CD4-positive, alpha-beta T cell treated with Interferon gamma for 1 hour (primary cell): Measurements from ENCODE around the gene MTF1.

Source experiments
- DNase-seq: peaks from one replicate; pipeline ENCODE4 v3.0.0-alpha.2; 2020

MTF1 gene

DNA sequence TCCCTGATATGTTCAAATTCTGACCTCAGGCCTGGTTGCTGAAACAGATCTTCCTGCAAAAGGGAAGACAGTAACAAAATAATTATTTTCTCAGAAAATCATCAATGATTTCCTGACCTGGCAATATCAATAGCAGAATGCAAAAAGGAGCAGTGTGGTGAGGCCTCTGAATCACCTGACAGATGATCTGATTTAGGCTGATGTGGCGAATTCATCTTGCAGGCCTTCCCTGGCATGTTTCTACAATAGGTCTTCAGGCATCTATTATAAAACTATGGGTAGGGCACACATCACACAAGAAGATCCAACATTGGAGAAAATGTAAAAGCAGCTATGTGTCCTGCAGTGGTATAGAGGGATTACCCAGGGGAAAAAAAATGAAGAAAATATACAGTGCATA is 7.1 kb upstream of the MTF1 start:
- DNase-seq = no peak

DNA sequence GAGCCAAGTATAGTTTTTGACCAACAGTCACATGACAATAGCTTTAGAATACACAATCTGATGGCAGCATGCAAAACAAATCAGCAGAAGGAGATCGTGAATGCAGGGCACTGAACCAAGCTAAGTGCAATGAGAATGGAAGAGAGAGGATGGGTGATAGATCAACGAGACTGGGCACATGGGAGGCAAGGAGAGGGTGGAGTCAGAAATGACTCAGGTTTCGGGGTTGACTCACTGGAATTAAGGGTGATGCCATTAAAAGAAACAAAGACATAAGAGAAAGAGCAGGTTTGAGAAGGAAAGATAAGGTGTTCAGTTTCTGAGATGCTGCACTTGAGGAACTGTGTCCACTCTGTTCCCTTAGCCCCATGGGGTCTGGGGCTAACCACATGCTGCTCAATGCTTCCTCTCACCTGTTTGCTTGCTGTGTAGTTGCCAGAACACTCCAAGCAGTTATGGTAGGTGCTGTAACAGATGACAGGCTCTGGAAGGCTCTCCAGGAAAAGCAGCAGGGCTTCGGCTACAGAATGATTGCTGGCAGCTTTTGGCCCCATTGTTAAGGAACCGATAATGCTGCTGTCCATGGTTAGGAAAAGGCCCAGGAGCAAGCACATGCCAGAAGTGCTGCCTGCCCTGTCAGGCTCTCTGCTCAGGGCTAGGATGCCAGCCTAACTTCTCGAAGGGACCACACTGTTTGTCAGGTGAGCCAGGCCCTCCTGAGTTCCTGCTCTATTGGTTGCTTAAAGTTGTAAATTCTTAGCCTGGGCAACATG is 6.1 kb upstream of the MTF1 start:
- no peak for DNase-seq

DNA sequence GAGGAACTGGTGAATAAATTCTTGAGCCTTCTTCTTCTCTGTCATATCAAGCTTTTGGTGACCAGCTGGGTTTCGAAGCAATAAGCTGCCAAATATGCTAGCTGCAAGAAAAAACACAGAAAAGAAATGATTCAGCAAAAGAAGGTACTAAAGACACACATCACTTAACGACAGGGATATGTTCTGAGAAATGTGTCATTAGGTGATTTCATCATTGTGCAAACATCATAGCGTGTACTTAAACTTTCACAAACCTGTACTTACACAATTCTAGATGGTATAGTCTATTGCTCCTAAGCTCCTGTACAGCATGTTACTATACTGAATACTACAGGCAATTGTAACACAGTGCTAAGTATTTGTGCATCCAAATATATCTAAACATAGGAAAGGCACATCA is 2.9 kb upstream of the MTF1 start:
- DNase-seq = no peak

DNA sequence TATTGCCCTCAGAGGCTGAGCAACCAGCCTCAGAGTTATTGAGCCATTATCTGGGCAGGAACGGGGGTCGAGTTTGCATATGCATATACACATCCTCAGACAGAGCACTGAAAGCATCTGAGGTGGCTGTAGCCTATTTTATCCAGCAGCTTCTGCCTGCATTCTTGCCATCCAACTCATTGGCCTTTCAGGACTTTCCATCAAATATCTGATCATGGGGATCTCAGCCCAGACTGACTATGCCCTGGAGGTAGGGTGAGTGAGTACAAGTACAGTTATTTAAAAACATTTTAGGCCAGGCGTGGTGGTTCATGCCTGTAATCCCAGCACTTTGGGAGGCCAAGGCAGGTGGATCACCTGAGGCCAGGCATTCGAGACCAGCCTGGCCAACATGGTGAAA is 1.8 kb upstream of the MTF1 start:
- no peak for DNase-seq

DNA sequence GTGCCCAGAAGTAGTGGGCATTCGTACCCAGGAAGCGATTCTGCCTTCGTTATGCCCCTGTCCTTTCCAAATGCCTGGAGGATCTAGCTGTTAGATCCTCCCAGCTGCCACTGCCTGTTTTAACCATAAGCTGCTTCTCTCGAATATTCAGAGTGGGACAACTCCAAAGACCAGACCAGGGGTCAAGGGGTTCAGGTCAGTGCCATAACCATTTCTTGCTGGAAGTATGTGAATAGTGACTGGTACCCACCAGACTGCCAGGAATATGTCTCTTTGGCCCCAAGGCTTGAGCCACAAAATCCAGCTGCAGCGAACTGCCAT is 914 bp upstream of the MTF1 start:
- no peak for DNase-seq

DNA sequence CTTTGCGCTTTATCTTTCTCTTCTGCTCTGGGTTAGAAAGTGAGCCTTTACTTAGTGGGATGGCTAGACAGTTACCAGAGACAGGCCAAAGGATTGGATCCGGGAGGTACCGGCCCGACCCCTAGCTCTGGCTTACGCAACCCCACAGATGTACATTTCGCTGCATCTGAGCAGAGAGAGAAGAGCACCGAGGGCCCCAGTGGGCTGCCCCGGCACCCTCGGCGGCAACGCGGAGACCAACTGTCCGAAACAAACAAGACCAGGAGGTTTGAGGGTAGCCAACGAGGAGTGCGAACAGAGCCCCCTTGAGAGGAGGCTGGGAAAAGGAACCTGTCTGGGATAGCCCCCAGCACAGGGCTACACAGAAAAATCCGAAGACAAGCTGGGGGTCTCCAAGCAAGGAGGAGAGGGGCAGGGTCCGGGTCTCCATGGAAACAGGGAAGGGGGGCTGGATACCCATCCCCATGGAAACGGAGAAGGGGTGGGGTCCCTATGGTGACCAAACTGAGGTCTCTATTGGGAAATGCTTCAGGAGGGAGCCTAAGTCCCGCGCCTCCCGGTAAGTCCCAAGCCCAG is 373 bp downstream of the MTF1 start:
- DNase-seq = peak; percentile 11

DNA sequence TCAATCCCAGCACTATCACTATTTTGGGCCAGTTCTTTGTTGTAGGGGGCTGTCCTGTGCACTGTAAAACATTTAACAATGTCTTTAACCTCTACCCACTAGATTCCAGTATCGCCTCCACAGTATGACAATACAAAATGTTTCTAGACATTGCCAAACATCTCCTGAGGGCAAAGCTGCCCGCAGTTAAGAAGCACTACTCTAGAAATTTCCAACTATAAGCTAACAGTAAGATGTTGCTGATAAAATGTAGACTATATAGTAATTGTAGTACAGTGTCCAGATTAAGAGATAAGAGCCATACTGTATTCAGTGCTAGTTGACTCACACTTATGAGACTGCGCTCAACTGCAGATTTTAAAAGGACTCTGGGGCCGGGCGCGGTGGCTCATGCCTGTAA is 5.0 kb downstream of the MTF1 start:
- no peak for DNase-seq

DNA sequence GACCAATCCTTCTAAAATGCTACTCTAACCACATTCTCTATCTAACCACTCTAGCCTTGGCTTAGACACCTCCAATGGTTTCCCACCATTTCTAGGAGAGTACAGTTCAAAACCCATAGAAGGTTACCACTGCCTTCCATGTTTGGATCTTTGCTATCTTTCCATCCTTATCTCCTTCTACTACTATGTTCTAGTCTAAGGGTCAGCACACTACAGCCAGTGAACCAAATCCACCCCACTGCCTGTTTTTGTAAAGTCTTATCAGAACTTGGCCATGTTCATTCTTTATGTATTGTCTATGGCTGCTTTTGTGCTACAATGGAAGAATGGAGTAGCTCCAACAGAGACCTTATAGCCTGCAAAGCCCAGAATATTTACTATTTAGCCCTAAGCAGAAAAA is 6.2 kb downstream of the MTF1 start:
- DNase-seq = no peak

DNA sequence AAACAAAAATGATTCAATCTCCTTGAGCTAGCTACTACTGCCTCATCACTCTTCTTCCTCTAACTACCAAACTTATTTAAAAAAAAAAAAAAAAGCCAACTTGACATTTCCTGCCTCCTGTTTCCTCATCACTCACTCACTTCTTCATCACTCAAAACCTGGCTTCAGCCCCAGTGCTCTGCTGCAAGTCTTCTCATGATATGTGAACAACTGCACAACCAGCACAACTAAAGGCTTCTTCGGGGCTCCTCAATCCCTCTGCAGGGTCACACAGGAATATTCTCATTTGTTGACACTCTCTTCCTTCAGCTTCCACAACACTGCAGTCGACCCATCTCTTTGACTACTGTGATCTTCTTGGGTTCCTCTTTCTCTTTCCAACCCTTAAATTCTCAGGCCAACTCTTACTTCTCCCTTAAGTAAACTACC is 7.6 kb downstream of the MTF1 start:
- DNase-seq = no peak

DNA sequence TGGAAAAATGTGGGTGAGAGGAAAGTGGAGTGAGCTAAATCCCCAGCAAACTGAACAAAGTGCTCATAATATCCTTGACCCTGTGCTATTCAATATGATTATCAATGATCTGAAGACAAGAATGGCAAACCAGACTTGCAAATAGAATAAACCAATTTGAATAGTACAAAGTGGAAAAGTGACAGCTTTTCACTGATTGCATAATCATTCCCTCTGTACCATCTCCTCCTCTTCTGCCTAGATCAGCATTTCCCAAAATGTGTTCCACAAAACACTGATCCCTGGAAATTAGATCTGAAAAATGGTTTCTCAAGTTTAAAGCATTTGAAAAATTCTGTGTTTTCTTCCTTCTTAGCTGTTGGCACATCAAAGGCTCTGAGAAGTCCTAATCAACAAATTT is 8.1 kb downstream of the MTF1 start:
- no peak for DNase-seq

DNA sequence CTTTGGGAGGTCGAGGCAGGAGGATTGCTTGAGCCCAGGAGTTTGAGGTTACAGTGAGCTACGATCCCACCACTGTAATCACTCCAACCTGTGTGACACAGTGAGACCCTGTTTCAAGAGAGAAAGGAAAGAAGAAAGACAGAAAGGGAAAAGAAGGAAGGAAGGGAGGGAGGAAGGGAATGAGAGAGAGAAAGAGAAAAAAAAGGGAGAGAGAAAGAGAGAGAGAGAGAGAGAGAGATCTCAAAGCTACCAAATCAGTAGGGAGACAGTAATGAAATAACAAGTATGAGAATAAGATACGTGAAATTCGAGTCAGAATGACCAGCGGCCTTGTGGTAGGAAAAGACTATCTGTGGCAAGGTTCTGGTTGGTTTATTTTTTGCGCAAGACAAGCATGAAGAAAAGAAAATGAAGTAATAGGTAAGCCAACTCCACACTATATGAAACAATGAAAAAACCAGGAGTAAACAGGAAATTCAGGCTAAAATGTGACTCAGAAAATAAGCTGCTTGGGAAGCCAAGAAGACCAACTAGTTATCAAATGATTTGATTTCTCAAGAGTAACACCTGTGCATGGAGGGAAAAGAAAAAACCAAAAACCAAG is 8.9 kb downstream of the MTF1 start:
- no peak for DNase-seq

DNA sequence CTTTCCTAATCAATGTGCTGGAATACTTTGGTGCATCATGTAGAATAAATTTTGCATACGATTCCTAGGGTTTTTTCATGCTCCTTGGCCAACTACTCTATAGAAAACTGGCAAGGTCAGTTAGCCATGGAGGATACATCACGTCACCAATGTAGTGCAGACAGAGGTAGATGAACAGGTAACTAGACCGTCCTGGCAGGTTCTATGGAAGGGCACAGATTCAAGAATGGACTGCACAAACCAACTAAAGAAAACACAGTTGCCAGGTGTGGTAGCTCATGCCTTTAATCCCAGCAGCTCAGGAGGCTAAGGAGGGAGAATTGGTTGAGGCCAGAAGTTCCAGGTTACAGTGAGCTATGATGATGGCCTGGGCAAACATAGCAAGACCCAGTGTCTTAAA is 9.9 kb downstream of the MTF1 start:
- no peak for DNase-seq

DNA sequence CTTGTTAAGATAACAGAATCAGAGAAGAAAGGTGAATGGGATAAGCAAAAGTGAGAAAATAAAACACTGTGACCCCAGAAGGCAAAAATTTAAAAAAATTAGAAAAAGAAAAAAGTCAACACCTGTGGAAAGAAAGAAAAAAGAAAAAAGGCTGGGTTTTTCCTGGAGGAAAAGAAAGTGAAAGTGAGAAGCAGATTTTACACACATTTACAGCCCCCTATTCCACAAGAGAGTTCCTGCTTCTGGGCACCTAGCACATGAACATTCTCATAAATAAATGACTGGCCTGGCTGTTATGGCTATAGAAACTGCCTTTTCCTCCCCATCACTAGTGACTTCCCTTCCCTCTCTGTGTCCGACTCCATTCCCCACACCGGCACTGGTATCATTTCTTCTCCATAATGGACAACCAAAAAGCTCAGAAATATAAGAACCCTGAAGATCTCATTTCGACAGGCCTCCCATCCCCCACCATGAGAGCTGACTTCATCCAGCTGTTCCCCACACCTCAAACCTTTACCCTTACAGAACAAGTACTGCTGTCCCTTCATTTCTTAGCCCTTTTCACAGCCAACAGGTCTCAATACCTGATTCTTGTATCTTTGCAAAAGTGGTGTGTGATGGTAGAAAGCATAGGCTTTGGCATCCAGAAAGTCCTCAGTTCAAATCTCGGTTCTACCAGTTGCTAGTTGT is 12.6 kb downstream of the MTF1 start:
- DNase-seq = no peak

DNA sequence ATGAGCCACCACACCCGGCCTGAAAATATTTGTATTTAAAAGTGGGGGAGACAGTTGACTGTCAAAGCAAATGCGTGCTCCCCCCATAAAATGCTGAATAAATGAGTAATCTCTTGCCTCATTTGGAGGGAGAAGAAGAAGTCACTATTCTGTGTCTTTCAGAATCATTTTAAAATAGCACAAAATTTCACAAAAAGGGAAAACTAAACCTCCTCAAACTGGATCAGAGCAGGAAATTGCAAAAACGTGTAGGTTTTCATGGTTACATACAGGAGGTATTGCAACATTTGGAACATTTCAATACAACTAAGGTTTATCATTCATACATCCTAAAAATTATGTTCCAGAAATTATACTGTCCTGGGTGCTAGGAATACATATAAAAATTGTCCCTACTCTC is 13.6 kb downstream of the MTF1 start:
- no peak for DNase-seq

DNA sequence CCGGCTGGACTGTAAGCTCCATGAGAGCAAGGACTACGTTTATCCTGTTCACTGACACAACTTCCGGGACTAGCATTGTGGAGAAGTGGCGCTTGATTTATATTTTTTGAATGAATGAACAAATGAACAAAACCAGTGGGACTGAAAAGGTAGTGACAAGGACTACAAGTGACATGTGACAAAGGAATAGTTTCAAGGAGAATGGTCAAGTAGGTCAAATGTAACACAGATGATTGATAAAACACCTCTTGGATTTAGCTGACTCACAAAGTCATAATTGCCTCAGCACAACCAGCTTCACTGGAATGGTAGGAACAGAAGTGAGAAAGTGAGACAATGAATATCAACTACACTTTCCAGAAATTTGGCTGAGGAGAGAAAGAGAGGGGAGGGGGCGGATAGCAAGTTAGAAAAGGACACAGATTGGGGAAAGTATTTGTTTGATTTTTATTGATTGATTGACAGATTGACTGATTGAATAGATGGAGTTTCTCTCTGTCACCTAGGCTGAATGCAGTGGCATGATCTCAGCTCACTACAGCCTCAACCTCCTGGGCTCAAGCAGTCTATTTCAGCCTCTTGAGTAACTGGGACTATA is 14.2 kb downstream of the MTF1 start:
- no peak for DNase-seq

DNA sequence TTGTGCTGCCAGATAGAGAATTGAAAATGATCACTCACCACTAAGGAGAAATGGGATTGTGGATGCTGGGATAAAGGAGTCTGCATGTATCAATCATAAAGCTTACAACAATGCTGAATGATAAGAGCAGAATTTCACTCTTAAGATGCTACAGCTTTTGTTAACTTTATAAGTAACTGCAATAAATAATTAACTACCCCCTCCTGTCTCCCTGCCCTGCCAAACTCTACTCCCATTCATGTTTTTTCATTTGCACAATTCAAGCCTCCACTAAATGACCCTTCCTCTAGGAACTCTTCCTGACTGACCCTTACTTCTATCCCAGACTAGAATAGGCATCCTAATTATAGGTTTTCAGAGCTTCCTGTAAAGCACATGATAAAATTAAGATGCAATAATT is 14.9 kb downstream of the MTF1 start:
- no peak for DNase-seq

DNA sequence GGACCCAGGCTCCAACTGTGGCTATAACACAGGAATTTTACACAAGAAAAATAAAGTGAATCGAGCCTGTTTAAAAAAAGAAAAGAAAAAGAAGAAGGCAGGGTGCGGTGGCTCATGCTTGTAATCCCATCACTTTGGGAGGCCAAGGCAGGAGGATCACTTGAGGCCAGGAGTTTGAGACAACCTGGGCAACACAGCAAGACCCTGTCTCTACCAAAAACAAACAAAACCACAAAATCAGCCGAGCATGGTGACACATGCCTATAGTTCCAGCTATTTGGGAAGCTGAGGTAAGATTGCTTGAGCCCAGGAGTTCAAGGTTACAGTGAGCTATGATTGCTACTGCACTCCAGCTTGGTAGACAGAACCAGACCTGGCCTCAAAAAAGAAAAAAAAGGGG is 17.7 kb downstream of the MTF1 start:
- DNase-seq = no peak

DNA sequence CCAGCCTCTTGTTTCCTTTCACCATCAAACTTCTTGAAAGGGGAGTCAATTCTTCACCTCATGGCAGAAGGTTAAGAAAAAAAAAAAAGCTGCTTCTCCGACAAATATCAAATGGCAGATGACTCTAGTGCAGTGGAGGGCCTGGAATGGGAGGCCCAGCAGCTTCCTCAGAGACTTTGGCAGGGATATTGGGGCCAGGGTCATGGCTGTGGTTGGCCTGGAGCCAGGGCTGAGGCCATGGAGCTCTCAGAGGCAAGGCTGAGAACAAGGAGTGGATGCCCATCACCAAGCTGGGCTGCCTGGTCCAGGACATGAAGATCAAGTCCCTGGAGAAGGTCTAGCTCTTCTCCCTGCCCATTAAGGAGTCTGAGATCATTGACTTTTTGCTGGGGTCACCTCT is 18.7 kb downstream of the MTF1 start:
- no peak for DNase-seq

DNA sequence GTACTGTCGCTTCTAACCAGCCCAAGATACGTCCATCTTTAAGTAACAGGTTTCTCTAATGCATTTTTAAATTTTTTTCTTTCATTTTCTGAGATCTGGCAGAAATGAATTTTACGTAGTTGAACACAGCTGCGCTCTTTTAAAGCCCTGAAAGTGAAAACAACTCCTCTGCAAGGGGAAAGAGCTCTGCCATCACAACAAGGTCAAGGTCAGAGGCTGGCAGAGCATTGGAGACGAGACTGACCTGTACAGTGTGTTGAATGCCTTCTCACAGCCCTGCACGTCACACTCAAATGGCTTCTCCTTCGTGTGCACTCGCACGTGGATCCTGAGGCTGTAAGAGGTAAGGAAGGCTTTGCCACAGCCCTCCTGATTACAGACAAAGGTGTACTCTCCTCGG is 19.7 kb downstream of the MTF1 start:
- no peak for DNase-seq

DNA sequence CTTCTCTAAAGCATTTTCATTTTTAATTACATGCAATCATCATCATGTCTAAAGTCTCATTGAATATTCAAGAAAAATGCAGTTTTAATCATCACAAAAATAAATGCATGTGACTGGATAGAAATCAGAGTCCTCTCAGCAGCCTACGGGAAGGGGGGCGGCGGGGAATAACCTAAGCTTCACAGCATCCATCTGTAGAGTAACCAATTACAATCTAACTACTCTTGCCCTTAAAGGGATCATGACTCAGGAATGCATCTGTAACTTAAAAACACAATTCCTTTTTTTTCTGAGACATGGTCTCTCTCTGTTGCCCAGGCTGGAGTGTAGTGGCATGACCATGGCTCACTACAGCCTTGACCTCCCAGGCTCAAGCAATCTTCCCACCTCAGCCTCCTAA is 22.6 kb downstream of the MTF1 start:
- DNase-seq = no peak

DNA sequence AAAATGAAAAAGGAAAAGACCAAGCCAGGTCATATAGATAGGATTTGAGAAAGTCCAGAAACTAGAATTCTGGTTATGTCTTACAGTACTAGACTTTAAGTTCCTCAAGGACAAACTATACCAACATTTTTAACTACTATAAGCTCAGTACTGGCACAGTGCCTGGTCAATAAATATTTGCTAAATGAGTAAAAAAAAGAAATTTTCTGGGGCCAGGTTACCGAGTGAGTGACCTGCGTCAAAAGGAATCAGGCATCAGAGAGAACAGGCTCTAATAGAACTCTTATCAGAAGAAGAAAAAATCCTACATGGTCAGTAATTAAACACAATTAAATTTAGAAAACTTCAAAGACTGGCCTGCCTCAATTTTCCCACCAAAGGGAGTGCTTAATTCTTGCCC is 27.6 kb downstream of the MTF1 start:
- no peak for DNase-seq

DNA sequence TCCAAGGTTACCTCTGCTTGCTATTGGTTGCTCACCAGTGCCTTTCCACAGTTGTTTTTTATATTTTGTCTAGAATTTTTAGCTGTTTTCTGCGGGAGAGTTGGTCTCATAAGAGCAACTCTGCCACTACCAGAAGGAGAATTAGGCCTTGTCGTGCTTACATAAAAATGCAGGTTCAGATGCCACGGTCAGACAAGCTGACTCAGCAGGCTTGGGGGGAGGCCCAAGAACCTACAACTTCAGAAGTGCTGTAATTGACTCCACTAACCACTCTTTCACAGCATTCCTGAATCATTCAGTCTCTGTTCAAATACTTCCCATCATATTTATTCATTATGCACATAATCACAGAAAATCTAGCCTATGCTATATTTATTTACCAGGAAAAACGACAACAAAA is 28.3 kb downstream of the MTF1 start:
- DNase-seq = no peak

DNA sequence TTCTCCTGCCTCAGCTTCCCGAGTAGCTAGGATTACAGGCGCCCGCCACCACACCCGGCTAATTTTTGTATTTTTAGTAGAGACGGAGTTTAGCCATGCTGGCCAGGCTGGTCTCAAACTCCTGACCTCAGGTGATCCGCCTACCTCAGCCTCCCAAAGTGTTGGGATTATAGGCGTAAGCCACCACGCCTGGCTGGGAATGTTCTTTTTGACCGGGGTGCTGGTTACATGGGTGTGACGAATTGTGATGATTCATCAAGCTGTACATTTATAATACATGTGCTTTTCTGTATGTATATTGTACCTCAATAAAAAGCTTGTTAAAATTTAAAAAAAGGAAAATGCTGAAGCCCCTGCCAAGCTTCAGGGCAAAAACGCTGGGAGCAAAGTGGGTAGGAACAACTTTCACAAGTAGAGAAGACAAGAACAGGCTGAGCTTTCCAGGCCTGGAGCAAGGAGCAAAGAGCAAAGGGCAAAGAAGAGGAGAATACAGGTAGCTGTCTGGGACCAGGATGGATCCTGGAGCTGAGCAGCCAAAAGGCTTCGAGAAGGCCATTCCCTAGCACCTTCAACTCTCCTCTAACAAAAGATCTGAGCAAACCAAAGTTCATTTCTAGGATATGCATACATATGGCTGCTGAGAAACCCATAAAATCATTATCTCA is 30.9 kb downstream of the MTF1 start:
- no peak for DNase-seq
